ENCODE results near the gene RAB12. TPM values are rescaled to one million over a fixed set of nuclear protein-coding genes. Genes with fewer than 3 reads are reported as not detected.
A peak's percentile ranks its signal among the peaks of the same experiment; 100 is the strongest.

The RAB12 gene
- total and polyA plus RNA-seq, 2 of the 13 experiments (the other 11 are each of a cell fraction or from before 2014, with no cell fraction given): 9.5 to 25.3 TPM

DNA sequence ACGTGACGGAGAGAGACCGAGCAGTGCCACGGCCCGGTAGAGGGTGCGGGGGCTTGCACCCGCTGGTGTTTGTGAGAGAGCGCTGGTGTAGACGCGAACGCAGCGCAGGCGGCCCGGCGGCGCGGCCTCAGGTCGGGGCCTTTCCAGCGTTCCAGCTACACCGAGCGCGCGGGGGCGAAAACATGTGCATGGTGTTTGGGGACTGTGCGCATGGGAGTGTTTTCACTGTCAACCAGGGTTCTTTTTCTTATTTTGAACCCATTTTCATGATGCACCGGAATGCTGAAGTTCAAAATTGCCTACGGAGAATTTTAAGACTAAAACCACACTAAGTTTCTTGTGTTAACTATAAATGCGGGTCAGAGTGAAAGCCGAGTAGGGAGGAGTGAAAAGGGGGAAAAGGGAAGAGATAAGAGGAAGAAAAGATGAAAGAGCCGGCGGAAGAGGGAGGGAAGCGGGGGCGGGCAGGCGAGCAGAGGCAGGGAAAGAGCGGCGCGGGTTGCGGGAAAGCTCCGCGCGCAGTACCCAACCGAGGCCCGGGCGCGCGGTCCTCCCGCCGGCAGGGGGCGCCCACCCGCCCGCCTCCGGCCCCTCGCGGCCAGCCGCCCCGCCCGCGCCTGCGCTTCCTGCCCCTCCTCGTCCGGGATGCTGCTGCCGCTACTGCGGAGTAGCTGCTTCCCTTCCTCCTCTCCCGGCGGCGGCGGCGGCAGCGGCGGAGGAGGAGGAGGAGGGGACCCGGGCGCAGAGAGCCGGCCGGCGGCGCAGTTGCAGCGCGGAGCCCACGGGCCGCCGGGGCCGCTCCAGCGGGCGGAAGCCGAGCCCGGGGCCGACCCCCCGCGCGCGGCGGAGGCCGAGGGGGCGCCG, at the start of gene RAB12 (continued):
- TF ChIP-seq ZNF788 (CRISPR knock-in tag; IDR thresholded peaks at IDR 0.05; ENCODE audit: borderline replicate concordance) (no peak; the same call in 1 of the 2 replicates), U2AF1 (optimal IDR thresholded peaks at IDR 0.05; ENCODE audit: low read depth, low read length) (no peak), FOXP1 (IDR thresholded peaks at IDR 0.05) (no peak), FOXP1 (CRISPR knock-in tag; IDR thresholded peaks at IDR 0.05) (0 out of 2 replicates have a peak, but pooled peaks have one; percentile 5), ZNF253 (CRISPR knock-in tag; IDR thresholded peaks at IDR 0.05; ENCODE audit: borderline replicate concordance) (no peak), ZNF589 (CRISPR knock-in tag; conservative IDR thresholded peaks at IDR 0.05) (no peak), NFE2 (CRISPR knock-in tag; IDR thresholded peaks at IDR 0.05) (no peak), ZNF777 (CRISPR knock-in tag; IDR thresholded peaks at IDR 0.05) (no peak; the same call in 1 of the 2 replicates), ZNF703 (CRISPR knock-in tag; IDR thresholded peaks at IDR 0.05; ENCODE audit: borderline replicate concordance) (no peak), ZNF547 (CRISPR knock-in tag; IDR thresholded peaks at IDR 0.05) (no peak; the same call in 1 of the 2 replicates), BORCS8-MEF2B (CRISPR knock-in tag; IDR thresholded peaks at IDR 0.05) (no peak), SNRNP70 (IDR thresholded peaks at IDR 0.05; ENCODE audit: low read depth, low read length) (no peak), ZNF546 (CRISPR knock-in tag; conservative IDR thresholded peaks at IDR 0.05) (no peak), RFX5 (IDR thresholded peaks at IDR 0.05; ENCODE audit: low read depth, low read length) (no peak), CREM (IDR thresholded peaks at IDR 0.05) (no peak), CREM (CRISPR knock-in tag; IDR thresholded peaks at IDR 0.05) (no peak), MAFF (IDR thresholded peaks at IDR 0.05; ENCODE audit: low read depth, low read length) (no peak), CBFB (CRISPR knock-in tag; IDR thresholded peaks at IDR 0.05) (no peak), NFE2L1 (CRISPR knock-in tag; IDR thresholded peaks at IDR 0.05; ENCODE audit: borderline replicate concordance) (no peak), FOXK2 (IDR thresholded peaks at IDR 0.05) (no peak), ZSCAN31 (CRISPR knock-in tag; IDR thresholded peaks at IDR 0.05; ENCODE audit: low read depth) (no peak), ATRX (CRISPR knock-in tag; IDR thresholded peaks at IDR 0.05; ENCODE audit: borderline replicate concordance) (no peak), BHLHE40 (IDR thresholded peaks at IDR 0.05; ENCODE audit: low read length) (no peak), HNRNPK (IDR thresholded peaks at IDR 0.05; ENCODE audit: low read depth, low read length, poor library complexity, severe bottlenecking) (no peak)
- TF ChIP-seq, protein P1, sequence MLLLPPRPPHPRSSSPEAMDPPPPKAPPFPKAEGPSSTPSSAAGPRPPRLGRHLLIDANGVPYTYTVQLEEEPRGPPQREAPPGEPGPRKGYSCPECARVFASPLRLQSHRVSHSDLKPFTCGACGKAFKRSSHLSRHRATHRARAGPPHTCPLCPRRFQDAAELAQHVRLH (CRISPR knock-in tag; IDR thresholded peaks at IDR 0.05; ENCODE audit: borderline replicate concordance, low read depth): no peak
- TF ChIP-seq, protein P2, sequence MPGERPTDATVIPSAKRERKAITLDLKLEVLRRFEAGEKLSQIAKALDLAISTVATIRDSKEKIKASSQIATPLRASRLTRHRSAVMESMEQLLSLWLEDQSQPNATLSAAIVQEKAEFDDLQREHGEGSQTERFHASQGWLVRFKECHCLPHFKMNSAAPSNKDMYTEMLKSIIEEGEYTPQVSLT (CRISPR knock-in tag; IDR thresholded peaks at IDR 0.05; ENCODE audit: borderline replicate concordance, low read depth): no peak
- TF ChIP-seq, protein P3, sequence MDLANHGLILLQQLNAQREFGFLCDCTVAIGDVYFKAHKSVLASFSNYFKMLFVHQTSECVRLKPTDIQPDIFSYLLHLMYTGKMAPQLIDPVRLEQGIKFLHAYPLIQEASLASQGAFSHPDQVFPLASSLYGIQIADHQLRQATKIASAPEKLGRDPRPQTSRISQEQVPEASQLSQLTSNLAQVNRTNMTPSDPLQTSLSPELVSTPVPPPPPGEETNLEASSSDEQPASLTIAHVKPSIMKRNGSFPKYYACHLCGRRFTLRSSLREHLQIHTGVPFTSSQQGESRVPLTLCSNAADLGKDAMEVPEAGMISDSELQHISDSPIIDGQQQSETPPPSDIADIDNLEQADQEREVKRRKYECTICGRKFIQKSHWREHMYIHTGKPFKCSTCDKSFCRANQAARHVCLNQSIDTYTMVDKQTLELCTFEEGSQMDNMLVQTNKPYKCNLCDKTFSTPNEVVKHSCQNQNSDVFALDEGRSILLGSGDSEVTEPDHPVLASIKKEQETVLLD (CRISPR knock-in tag; IDR thresholded peaks at IDR 0.05; ENCODE audit: low read depth): peak; percentile 74
- TF ChIP-seq, protein P4, sequence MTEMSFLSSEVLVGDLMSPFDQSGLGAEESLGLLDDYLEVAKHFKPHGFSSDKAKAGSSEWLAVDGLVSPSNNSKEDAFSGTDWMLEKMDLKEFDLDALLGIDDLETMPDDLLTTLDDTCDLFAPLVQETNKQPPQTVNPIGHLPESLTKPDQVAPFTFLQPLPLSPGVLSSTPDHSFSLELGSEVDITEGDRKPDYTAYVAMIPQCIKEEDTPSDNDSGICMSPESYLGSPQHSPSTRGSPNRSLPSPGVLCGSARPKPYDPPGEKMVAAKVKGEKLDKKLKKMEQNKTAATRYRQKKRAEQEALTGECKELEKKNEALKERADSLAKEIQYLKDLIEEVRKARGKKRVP (CRISPR knock-in tag; IDR thresholded peaks at IDR 0.05): no peak
- TF ChIP-seq, protein P5, sequence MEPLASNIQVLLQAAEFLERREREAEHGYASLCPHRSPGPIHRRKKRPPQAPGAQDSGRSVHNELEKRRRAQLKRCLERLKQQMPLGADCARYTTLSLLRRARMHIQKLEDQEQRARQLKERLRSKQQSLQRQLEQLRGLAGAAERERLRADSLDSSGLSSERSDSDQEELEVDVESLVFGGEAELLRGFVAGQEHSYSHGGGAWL (CRISPR knock-in tag; IDR thresholded peaks at IDR 0.05): no peak

Measured in HepG2 (cell line).